A549 (cell line): Measurements from ENCODE around the gene EPN2. TPM values are rescaled to one million over a fixed set of nuclear protein-coding genes. Genes with fewer than 3 reads are reported as not detected.

Experiments
- ATAC-seq, 2 experiments: fragments of 200-7000 bp in 1 of 2; fragments of >200 bp in 1 of 2; cut with Nextera tagmentation in 1 of 2; cut with Tn5 transposase in 1 of 2; 3 replicates each; pipeline versions ENCODE4 v1.8.0 to v1.9.1; 2018 to 2020; ENCODE audit warnings: mild to moderate bottlenecking in 1 of 2, moderate library complexity in 1 of 2
- CTCF ChIA-PET: fragments of 300-600 bp; sonication (Branson Sonifier 250); formaldehyde crosslinking; extraction: SDS; loops from one replicate; lab custom pipeline; 2021; ENCODE audit warnings: antibody characterized with exemption, inconsistent platforms; lab: Yijun Ruan, JAX
- POLR2A ChIA-PET: fragments of 350-600 bp; formaldehyde crosslinking; extraction: SDS; loops from one replicate; lab custom pipeline; 2021; ENCODE audit warnings: antibody characterized with exemption, inconsistent platforms; lab: Yijun Ruan, JAX
- DNase-seq, 2 experiments: peaks; one replicate each; pipeline versions ENCODE4 v3.0.0 to v3.0.0-alpha.2; 2011 to 2016; ENCODE audit warnings: low read depth in 1 of 2, low spot score in 1 of 2
- FAIRE-seq: peaks from 2 replicates; lab custom pipeline; 2011; peaks lifted over from hg19 to GRCh38; lab: Jason Lieb, UNC
- H3K27ac ChIP-seq, 2 experiments: fragments of >200 bp; sonication (Bioruptor Twin); formaldehyde crosslinking; 3 replicates each; pipeline ENCODE4 v1.5.1; 2016 to 2017
- H3K4me1 ChIP-seq: fragments of >200 bp; sonication (Bioruptor Twin); formaldehyde crosslinking; 3 replicates; pipeline ENCODE4 v1.6.1; 2016
- H3K4me2 ChIP-seq: fragments of >200 bp; sonication (Bioruptor Twin); formaldehyde crosslinking; 3 replicates; pipeline ENCODE4 v1.6.1; 2016
- H3K4me3 ChIP-seq: fragments of >200 bp; sonication (Bioruptor Twin); formaldehyde crosslinking; 3 replicates; pipeline ENCODE4 v1.5.1; 2016
- H3K9me3 ChIP-seq: fragments of >200 bp; sonication (Bioruptor Twin); formaldehyde crosslinking; 3 replicates; pipeline ENCODE4 v1.6.1; 2016
- CHD2 ChIP-seq: fragments of 150-350 bp; IDR thresholded peaks from 2 replicates; pipeline ENCODE4 v1.6.1; 2014; ENCODE audit warnings: low read length; ENCODE audit not compliant: partially characterized antibody
- CHD4 ChIP-seq: fragments of 200-600 bp; sonication (generic); IDR thresholded peaks from 2 replicates; pipeline ENCODE4 v1.6.1; 2016; ENCODE audit warnings: antibody characterized with exemption, mild to moderate bottlenecking, borderline replicate concordance
- EP300 ChIP-seq, 2 experiments: fragments of >200 bp; sonication (Bioruptor Twin); formaldehyde crosslinking; IDR thresholded peaks; 2 replicates in 1 of 2; 3 replicates in 1 of 2; pipeline ENCODE4 v1.6.1; 2016 to 2017
- FOSL2 ChIP-seq, 2 experiments: fragments of 450-650 bp in 1 of 2; fragments of >200 bp in 1 of 2; sonication (Bioruptor Twin) in 1 of 2; formaldehyde crosslinking; IDR thresholded peaks; 2 replicates each; pipeline versions ENCODE4 v1.5.0 to v1.6.1; 2016 to 2020; ENCODE audit warnings: mild to moderate bottlenecking in 1 of 2, moderate library complexity in 1 of 2
- FOXS1 ChIP-seq: fragments of 250-450 bp; sonication (Bioruptor Pico); IDR thresholded peaks from 2 replicates; pipeline ENCODE4 v1.5.0; 2020; ENCODE audit warnings: mild to moderate bottlenecking, moderate library complexity
- HDAC2 ChIP-seq: fragments of 200-600 bp; sonication (generic); IDR thresholded peaks from 2 replicates; pipeline ENCODE4 v1.6.1; 2016
- HEYL ChIP-seq: fragments of 250-450 bp; sonication (Bioruptor Pico); IDR thresholded peaks from 2 replicates; pipeline ENCODE4 v1.8.0; 2021; ENCODE audit warnings: mild to moderate bottlenecking, moderate library complexity
- HOXB13 ChIP-seq: fragments of 250-450 bp; sonication (Bioruptor Pico); IDR thresholded peaks from 2 replicates; pipeline ENCODE4 v1.5.0; 2020; ENCODE audit warnings: low read depth, mild to moderate bottlenecking, moderate library complexity
- KDM1A ChIP-seq: fragments of 200-600 bp; sonication (generic); IDR thresholded peaks from 2 replicates; pipeline ENCODE4 v1.6.1; 2016; ENCODE audit warnings: low read depth, mild to moderate bottlenecking
- KDM5A ChIP-seq: fragments of 200-600 bp; sonication (generic); IDR thresholded peaks from 2 replicates; pipeline ENCODE4 v1.6.1; 2016; ENCODE audit warnings: antibody characterized with exemption, mild to moderate bottlenecking
- MYC ChIP-seq: IDR thresholded peaks from 2 replicates; pipeline ENCODE4 v1.6.1; 2012; ENCODE audit warnings: mild to moderate bottlenecking, inconsistent platforms, low read length, improper control_type of control experiment, borderline replicate concordance
- NFE2L2 ChIP-seq: fragments of 150-350 bp; conservative IDR thresholded peaks from 2 replicates; pipeline ENCODE4 v1.6.1; 2014; ENCODE audit warnings: low read length
- NPAS2 ChIP-seq: fragments of 250-450 bp; sonication (Bioruptor Pico); IDR thresholded peaks from 2 replicates; pipeline ENCODE4 v1.8.0; 2022; ENCODE audit warnings: mild to moderate bottlenecking, moderate library complexity, borderline replicate concordance
- POLR2A ChIP-seq: IDR thresholded peaks from 2 replicates; pipeline ENCODE4 v1.6.1; 2012; ENCODE audit warnings: mild to moderate bottlenecking, low read length
- RAD21 ChIP-seq, 2 experiments: fragments of >200 bp in 1 of 2; sonication (Bioruptor Twin) in 1 of 2; formaldehyde crosslinking in 1 of 2; IDR thresholded peaks in 1 of 2; conservative IDR thresholded peaks in 1 of 2; 2 replicates in 1 of 2; 3 replicates in 1 of 2; pipeline ENCODE4 v1.6.1; 2012 to 2018; ENCODE audit warnings: inconsistent platforms in 1 of 2
- RARB ChIP-seq: fragments of 250-450 bp; sonication (Bioruptor Pico); IDR thresholded peaks from 2 replicates; pipeline ENCODE4 v1.8.0; 2021; ENCODE audit warnings: mild to moderate bottlenecking, moderate library complexity
- TFCP2L1 ChIP-seq: fragments of 250-450 bp; sonication (Bioruptor Pico); IDR thresholded peaks from 2 replicates; pipeline ENCODE4 v1.5.0; 2021; ENCODE audit warnings: mild to moderate bottlenecking
- ZC3H11A ChIP-seq: fragments of 450-650 bp; IDR thresholded peaks from 2 replicates; pipeline ENCODE4 v1.6.1; 2014; ENCODE audit warnings: antibody characterized with exemption, mild to moderate bottlenecking
- ZFP36 ChIP-seq: fragments of 450-650 bp; IDR thresholded peaks from 2 replicates; pipeline ENCODE4 v1.6.1; 2014; ENCODE audit warnings: borderline replicate concordance; ENCODE audit not compliant: partially characterized antibody
- WGBS: methylation state at CpG from one replicate; pipeline ENCODE4 v1.1.6; 2017; ENCODE audit errors: missing lambda C conversion rate; 5-methylcytosine and 5-hydroxymethylcytosine counted together
- polyA plus RNA-seq, 4 experiments: library from polyadenylated mRNA; depleted of rRNA in 3 of 4; stranded (reverse); fragments of >200 nt; fragmentation: RNase III in 1 of 4; extraction: RNeasy Plus Mini Kit Qiagen cat#74134 plus additional on column Dnase treatment in 1 of 4; gene quantifications; 2 replicates in 3 of 4; 3 replicates in 1 of 4; pipeline ENCODE4 v1.2.3, GENCODE V29; 2011 to 2017
- TF ChIP-seq, protein P1 (sequence below): fragments of 250-450 bp; sonication (Bioruptor Pico); IDR thresholded peaks from 2 replicates; pipeline ENCODE4 v1.5.0; 2020; ENCODE audit warnings: low read depth, mild to moderate bottlenecking, moderate library complexity
- TF ChIP-seq, protein P2 (sequence below): fragments of >200 bp; sonication (Bioruptor Twin); formaldehyde crosslinking; IDR thresholded peaks from 3 replicates; pipeline ENCODE4 v1.5.1; 2016
- TF ChIP-seq, protein P3 (sequence below): IDR thresholded peaks from 2 replicates; pipeline ENCODE4 v1.6.1; 2012
- TF ChIP-seq, protein P4 (sequence below): fragments of 250-450 bp; sonication (Bioruptor Pico); IDR thresholded peaks from 2 replicates; pipeline ENCODE4 v1.5.0; 2021; ENCODE audit warnings: mild to moderate bottlenecking, moderate library complexity, borderline replicate concordance
- TF ChIP-seq, protein P5 (sequence below): fragments of 450-650 bp; IDR thresholded peaks from 2 replicates; pipeline ENCODE4 v1.6.1; 2014; ENCODE audit warnings: antibody characterized with exemption

Gene EPN2
- polyA plus RNA-seq, 2 of the 4 experiments (the other 2 are of a cell fraction), result 32.1 to 33.8 TPM

DNA sequence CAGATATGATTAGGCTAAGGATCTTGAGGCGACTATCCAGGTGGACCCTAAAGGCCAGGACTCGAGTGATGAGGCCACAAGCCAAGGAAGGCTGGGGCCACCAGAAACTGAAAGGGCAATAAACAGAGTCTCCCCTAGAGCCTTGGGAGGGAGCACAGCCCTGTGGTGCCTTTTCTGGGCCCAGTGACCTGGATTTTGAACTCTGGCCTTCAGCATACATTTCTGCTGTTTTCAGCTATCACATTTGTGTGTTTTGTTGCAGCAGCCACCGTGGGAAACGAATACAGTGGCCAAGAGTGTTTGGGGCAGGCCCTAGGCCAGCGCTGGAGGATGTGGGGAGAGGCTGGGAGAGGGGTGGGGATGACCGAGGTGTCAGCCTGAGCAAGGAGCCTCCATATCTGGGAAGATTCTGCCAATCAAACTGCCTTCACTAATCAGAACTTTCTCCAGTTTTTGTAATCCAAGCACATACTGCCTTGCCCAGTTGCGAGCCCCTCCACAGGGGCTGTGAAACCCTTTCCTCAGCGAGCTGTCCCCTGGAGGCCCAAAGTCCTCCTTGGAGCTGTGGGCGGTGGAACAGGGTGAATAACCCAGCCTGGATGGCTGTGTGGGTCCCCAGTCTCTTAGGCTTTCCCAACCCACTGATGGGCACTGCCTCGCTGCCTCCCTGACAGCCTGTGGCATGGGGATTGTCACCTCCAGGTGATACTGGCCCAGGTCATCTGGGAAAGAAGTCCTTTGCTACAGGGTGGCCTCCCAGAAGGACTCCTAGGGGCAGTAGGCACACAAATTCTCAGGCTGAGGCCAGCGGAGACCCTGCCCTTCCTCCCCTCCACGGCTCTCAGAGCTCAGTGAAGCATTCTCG, 108.6 kb downstream of the EPN2 start:
- TF ChIP-seq, protein P1, sequence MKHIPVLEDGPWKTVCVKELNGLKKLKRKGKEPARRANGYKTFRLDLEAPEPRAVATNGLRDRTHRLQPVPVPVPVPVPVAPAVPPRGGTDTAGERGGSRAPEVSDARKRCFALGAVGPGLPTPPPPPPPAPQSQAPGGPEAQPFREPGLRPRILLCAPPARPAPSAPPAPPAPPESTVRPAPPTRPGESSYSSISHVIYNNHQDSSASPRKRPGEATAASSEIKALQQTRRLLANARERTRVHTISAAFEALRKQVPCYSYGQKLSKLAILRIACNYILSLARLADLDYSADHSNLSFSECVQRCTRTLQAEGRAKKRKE (CRISPR knock-in tag), result no peak
- no peak for TF ChIP-seq ZFP36
- TF ChIP-seq KDM5A, result no peak
- TF ChIP-seq, all 56 proteins: peak for 0
- FAIRE-seq, result no peak
- Histone ChIP-seq H3K27ac (peak overlapping the region; percentile 86 to 93), H3K4me2 (peak overlapping the region; percentile 64), H3K4me3 (no peak overlapping the region), H3K4me1 (peaks cover 35% of the 10 kb centered on the region), H3K9me3 (no peaks in the 10 kb centered on the region)
- ChIA-PET CTCF (interaction anchor here (1.0 to 2.4 kb wide), 4 partner anchors 8 to 101 kb away, joined by 4 to 19 read pairs (median 8); partner anchors contain the start of gene B9D1), POLR2A (interaction anchor here (1.8 kb wide), 1 partner anchor 19 kb away, joined by 5 read pairs; no protein-coding TSS in a partner anchor)
- DNase-seq, result no peak
- 86% methylated on average over 13 of the region's 13 CpGs for WGBS
- ATAC-seq, result no peak; a peak in 1 of 6 replicates

DNA sequence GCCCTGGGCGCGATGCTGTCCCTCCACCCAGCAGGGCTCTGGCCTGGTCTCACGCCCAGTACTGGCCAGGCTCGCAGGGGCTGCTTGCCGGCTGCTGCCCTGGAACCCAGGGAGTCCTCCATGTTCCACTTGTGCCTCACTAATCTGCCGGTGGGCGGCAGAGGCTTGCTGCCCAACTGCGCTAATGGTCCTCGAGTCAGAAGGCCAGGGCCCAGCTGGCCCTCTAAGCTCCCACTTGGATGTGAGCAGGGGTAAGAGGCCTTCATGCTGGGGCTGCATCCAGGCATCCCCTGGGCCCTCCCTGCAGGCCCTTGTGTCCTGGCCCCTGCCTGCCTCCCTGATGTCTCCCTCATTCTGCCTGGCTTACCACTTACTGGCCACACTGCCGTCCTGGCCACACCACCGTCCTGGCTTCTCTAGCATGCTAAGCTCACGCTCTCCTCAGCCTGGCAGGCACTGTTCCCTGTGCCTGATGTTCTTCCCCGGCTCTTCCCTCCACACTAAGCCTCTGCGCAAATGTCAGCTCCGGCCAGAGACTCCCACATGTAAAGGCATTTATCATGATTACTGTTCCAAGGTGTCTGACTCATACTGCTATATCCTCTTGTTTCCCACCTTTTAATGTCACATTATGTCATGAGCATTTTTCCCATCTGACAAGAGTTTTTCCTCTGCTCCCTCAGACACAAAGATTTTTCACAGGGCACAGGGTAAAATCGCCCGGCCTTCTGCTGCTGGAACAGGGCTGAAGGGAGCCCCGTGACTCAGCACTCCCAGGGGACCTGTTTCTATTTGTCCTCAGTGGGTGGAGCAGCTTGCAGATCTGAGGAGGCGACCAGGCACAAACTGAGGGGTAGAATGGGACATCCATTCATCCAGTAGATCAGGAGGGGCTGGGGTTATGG, 109.4 kb downstream of the EPN2 start:
- no peaks in the 10 kb centered on the region for H3K9me3 ChIP-seq
- no peak overlapping the region for H3K4me3 ChIP-seq
- H3K27ac ChIP-seq, result peak overlapping the region; percentile 86 to 93
- H3K4me1 ChIP-seq, result peaks cover 35% of the 10 kb centered on the region
- POLR2A ChIA-PET, result interaction anchor here (1.0 to 1.8 kb wide), 4 partner anchors 8 to 31 kb away, joined by 3 to 5 read pairs (median 3); partner anchors contain the start of gene MAPK7
- H3K4me2 ChIP-seq, result peak overlapping the region; percentile 64
- ATAC-seq (peak; percentile 73 to 84), DNase-seq (peak; percentile 84 to 94), FAIRE-seq (peak; percentile 74)
- 55% methylated on average over 19 of the region's 19 CpGs for WGBS
- CTCF ChIA-PET, result interaction anchor here (0.6 to 2.4 kb wide), 6 partner anchors 8 to 419 kb away, joined by 4 to 19 read pairs (median 6); partner anchors contain the start of gene B9D1
- TF ChIP-seq HOXB13 (CRISPR knock-in tag) (0 out of 2 replicates have a peak, but pooled peaks have one; percentile 57), EP300 (IDR thresholded peaks at IDR 0.05) (no peak), POLR2A (peak; percentile 3; the same call in 1 of the 2 replicates), FOSL2 (IDR thresholded peaks at IDR 0.05) (no peak), FOSL2 (CRISPR knock-in tag; IDR thresholded peaks at IDR 0.05) (peak; percentile 71), KDM1A (no peak), KDM5A (no peak), HDAC2 (no peak), CHD2 (no peak), NPAS2 (CRISPR knock-in tag) (no peak), MYC (no peak), HEYL (CRISPR knock-in tag) (no peak), NFE2L2 (peak; percentile 58; the same call in 1 of the 2 replicates), ZC3H11A (no peak), RARB (CRISPR knock-in tag) (peak; percentile 71; the same call in 1 of the 2 replicates), TFCP2L1 (0 out of 2 replicates have a peak, but pooled peaks have one; percentile 32), FOXS1 (CRISPR knock-in tag) (no peak), CHD4 (no peak), RAD21 (conservative IDR thresholded peaks at IDR 0.05 in 1 of 2, IDR thresholded peaks at IDR 0.05 in 1 of 2) (0 out of 5 replicates have a peak, but pooled peaks of 1 of the 2 experiments have one; percentile 5)
- TF ChIP-seq, protein P2, sequence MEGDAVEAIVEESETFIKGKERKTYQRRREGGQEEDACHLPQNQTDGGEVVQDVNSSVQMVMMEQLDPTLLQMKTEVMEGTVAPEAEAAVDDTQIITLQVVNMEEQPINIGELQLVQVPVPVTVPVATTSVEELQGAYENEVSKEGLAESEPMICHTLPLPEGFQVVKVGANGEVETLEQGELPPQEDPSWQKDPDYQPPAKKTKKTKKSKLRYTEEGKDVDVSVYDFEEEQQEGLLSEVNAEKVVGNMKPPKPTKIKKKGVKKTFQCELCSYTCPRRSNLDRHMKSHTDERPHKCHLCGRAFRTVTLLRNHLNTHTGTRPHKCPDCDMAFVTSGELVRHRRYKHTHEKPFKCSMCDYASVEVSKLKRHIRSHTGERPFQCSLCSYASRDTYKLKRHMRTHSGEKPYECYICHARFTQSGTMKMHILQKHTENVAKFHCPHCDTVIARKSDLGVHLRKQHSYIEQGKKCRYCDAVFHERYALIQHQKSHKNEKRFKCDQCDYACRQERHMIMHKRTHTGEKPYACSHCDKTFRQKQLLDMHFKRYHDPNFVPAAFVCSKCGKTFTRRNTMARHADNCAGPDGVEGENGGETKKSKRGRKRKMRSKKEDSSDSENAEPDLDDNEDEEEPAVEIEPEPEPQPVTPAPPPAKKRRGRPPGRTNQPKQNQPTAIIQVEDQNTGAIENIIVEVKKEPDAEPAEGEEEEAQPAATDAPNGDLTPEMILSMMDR, result no peak
- TF ChIP-seq, protein P3, sequence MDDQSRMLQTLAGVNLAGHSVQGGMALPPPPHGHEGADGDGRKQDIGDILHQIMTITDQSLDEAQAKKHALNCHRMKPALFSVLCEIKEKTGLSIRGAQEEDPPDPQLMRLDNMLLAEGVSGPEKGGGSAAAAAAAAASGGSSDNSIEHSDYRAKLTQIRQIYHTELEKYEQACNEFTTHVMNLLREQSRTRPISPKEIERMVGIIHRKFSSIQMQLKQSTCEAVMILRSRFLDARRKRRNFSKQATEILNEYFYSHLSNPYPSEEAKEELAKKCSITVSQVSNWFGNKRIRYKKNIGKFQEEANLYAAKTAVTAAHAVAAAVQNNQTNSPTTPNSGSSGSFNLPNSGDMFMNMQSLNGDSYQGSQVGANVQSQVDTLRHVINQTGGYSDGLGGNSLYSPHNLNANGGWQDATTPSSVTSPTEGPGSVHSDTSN, result no peak
- TF ChIP-seq, protein P4, sequence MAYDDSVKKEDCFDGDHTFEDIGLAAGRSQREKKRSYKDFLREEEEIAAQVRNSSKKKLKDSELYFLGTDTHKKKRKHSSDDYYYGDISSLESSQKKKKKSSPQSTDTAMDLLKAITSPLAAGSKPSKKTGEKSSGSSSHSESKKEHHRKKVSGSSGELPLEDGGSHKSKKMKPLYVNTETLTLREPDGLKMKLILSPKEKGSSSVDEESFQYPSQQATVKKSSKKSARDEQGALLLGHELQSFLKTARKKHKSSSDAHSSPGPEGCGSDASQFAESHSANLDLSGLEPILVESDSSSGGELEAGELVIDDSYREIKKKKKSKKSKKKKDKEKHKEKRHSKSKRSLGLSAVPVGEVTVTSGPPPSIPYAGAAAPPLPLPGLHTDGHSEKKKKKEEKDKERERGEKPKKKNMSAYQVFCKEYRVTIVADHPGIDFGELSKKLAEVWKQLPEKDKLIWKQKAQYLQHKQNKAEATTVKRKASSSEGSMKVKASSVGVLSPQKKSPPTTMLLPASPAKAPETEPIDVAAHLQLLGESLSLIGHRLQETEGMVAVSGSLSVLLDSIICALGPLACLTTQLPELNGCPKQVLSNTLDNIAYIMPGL (CRISPR knock-in tag), result no peak
- TF ChIP-seq, protein P5, sequence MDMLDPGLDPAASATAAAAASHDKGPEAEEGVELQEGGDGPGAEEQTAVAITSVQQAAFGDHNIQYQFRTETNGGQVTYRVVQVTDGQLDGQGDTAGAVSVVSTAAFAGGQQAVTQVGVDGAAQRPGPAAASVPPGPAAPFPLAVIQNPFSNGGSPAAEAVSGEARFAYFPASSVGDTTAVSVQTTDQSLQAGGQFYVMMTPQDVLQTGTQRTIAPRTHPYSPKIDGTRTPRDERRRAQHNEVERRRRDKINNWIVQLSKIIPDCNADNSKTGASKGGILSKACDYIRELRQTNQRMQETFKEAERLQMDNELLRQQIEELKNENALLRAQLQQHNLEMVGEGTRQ, result 0 out of 2 replicates have a peak, but pooled peaks have one; percentile 6
